GM12878 (cell line): ENCODE measurements around the gene CHIT1.
"Not testable (repeated sequence)": the region's sequence is repeated elsewhere in the genome, so short reads cannot be mapped to it uniquely, and the experiment has no call there.

ENCODE experiments used
- CHD2 ChIP-seq: IDR thresholded peaks from 2 replicates; pipeline ENCODE4 v1.6.1; 2011; ENCODE audit warnings: low read depth, low read length, improper control_type of control experiment, borderline replicate concordance
- POLR2AphosphoS2 ChIP-seq: IDR thresholded peaks from 2 replicates; pipeline ENCODE4 v1.6.1; 2011; ENCODE audit warnings: low read depth, mild to moderate bottlenecking, low read length, improper control_type of control experiment, moderate library complexity
- TF ChIP-seq, protein P1 (sequence below): fragments of 450-650 bp; formaldehyde crosslinking; IDR thresholded peaks from 2 replicates; pipeline ENCODE4 v1.4.0; 2022; ENCODE audit warnings: mild to moderate bottlenecking, moderate library complexity

DNA sequence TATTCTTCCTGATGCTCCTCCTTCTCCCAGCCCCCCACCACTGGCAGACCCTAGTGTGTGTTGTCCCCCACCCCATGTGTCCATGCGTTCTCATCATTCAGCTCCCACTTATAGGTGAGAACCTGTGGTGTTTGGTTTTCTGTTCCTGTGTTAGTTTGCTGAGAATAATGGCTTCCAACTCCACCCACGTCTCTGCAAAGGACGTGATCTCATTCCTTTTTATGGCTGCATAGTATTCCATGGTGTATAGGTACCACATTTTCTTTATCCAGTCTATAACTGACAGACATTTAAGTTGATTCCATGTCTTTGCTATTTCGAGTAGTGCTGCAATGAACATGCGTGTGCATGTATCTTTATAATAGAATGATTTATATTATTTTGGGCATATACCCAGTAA, 12.2 kb upstream of the CHIT1 start:
- TF ChIP-seq, protein P1, sequence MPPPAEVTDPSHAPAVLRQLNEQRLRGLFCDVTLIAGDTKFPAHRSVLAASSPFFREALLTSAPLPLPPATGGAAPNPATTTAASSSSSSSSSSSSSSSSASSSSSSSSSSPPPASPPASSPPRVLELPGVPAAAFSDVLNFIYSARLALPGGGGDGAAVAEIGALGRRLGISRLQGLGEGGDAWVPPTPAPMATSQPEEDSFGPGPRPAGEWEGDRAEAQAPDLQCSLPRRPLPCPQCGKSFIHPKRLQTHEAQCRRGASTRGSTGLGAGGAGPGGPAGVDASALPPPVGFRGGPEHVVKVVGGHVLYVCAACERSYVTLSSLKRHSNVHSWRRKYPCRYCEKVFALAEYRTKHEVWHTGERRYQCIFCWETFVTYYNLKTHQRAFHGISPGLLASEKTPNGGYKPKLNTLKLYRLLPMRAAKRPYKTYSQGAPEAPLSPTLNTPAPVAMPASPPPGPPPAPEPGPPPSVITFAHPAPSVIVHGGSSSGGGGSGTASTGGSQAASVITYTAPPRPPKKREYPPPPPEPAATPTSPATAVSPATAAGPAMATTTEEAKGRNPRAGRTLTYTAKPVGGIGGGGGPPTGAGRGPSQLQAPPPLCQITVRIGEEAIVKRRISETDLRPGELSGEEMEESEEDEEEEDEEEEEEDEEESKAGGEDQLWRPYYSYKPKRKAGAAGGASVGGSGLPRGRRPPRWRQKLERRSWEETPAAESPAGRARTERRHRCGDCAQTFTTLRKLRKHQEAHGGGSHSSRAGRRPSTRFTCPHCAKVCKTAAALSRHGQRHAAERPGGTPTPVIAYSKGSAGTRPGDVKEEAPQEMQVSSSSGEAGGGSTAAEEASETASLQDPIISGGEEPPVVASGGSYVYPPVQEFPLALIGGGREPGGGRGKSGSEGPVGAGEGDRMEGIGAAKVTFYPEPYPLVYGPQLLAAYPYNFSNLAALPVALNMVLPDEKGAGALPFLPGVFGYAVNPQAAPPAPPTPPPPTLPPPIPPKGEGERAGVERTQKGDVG (CRISPR knock-in tag): not testable (repeated sequence)
- TF ChIP-seq POLR2AphosphoS2, CHD2: not testable (repeated sequence)
